Measurements from ENCODE around the gene RAB10.

Gene RAB10

GRCh38 chr2:26122630-26123029 lies 88.7 kb downstream of the RAB10 start:
- TF ChIP-seq, protein P1, sequence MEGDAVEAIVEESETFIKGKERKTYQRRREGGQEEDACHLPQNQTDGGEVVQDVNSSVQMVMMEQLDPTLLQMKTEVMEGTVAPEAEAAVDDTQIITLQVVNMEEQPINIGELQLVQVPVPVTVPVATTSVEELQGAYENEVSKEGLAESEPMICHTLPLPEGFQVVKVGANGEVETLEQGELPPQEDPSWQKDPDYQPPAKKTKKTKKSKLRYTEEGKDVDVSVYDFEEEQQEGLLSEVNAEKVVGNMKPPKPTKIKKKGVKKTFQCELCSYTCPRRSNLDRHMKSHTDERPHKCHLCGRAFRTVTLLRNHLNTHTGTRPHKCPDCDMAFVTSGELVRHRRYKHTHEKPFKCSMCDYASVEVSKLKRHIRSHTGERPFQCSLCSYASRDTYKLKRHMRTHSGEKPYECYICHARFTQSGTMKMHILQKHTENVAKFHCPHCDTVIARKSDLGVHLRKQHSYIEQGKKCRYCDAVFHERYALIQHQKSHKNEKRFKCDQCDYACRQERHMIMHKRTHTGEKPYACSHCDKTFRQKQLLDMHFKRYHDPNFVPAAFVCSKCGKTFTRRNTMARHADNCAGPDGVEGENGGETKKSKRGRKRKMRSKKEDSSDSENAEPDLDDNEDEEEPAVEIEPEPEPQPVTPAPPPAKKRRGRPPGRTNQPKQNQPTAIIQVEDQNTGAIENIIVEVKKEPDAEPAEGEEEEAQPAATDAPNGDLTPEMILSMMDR (IDR thresholded peaks at IDR 0.05; ENCODE audit: borderline replicate concordance, insufficient read depth, low read depth, low read length) = no peak
- H3K4me3 ChIP-seq (ENCODE audit: low read depth, low read length) = no peak overlapping the region

DNA sequence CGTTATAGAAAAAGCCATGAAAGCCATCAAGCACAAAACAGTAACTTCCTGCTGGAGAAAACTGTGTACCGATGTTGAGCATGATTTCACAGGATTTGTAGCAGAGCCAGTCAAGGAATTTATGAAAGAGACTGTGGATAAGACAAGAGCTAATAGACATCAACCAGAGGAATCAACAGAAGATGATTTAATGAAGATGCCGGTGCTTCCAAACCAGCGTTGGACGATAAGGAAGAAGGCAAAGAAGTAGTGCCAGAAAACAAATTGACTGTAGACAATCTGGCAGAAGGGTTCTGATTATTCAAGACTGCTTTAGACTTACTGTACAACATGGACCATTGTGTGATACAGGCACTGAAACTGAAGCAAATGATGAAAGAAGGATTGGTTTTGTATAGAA lies 89.5 kb downstream of the RAB10 start:
- TF ChIP-seq, protein P1 (IDR thresholded peaks at IDR 0.05; ENCODE audit: borderline replicate concordance, insufficient read depth, low read depth, low read length) = no peak
- no peak overlapping the region for H3K4me3 ChIP-seq (ENCODE audit: low read depth, low read length)

DNA sequence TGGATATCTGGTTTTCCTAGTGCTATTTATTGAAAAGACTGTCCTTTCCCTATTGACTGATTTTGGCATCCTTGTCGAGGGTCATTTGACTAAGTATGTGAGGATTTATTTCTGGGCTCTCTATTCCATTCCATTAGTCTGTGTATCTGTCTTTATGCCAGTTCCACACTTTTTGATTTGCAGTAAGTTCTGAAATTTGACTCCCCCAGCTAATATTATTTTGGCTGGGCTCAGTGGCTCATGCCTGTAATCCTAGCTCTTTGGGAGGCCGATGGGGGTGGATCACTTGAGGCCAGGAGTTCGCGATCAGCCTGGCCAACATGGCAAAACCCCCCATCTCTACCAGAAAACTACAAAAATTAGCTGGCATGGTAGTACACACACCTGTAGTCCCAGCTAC lies 92.2 kb downstream of the RAB10 start:
- H3K4me3 ChIP-seq (ENCODE audit: low read depth, low read length) = no peak overlapping the region
- TF ChIP-seq, protein P1 (IDR thresholded peaks at IDR 0.05; ENCODE audit: borderline replicate concordance, insufficient read depth, low read depth, low read length) = no peak

DNA sequence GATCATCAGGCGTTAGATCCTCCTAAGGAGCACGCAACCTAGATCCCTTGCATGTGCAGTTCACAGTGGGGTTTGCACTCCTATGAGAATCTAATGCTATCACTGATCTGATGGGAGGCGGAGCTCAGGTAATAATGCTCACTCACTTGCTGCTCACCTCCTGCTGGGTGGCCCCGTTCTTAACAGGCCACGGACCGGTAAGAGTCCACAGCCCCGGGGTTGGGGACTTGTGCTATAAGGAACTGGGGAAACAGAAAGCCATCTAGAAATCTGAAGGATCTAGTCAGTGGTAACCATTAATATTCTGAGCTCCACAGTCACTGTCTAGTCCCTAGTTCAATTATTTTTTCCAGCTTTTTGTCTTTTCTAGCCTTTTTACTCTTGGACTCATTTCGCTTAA lies 94.3 kb downstream of the RAB10 start:
- H3K4me3 ChIP-seq (ENCODE audit: low read depth, low read length) = no peak overlapping the region
- TF ChIP-seq, protein P1 (IDR thresholded peaks at IDR 0.05; ENCODE audit: borderline replicate concordance, insufficient read depth, low read depth, low read length) = no peak

DNA sequence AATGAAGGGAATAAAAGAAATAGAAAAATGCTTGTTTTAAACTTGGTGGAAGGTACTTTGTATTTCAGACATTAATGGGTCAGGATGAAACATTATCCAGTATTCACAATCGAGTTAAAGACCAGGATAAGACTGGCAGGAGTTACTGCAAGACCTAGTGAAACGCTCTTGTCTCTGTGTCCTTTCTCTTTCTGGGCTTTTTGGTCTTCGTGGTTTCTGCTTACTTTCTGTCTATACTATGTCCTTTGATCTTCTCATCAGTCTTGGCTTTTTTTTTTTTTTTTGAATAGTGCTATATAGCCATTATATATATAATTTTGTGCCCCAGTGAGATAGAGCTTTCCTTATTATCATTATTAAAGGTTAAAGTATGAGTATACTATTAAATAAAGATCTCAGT lies 96.9 kb downstream of the RAB10 start:
- H3K4me3 ChIP-seq (ENCODE audit: low read depth, low read length) = no peak overlapping the region
- TF ChIP-seq, protein P1 (IDR thresholded peaks at IDR 0.05; ENCODE audit: borderline replicate concordance, insufficient read depth, low read depth, low read length) = no peak

DNA sequence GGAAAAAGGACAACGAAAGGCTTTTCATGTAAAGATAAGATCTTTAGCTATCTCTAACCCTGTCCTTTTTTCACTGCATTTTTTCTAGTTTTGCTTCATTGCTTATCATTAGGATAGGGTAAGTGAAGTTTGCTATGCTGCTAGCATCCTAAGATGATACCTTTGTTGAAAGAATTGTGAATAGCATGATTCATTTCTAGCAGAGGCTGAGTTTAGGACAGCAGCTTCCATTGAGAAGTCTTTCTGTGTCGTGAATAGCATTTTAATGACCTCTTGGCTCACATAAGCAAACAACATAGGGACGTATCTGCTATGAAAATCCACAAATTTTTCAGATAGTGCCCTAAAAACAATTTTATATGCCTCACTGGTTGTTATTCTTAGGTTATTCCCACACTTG lies 102.6 kb downstream of the RAB10 start:
- TF ChIP-seq, protein P1 (IDR thresholded peaks at IDR 0.05; ENCODE audit: borderline replicate concordance, insufficient read depth, low read depth, low read length) = no peak
- H3K4me3 ChIP-seq (ENCODE audit: low read depth, low read length) = no peak overlapping the region

- H3K4me3 ChIP-seq (ENCODE audit: low read depth, low read length) = no peak overlapping the region
- TF ChIP-seq, protein P1 (IDR thresholded peaks at IDR 0.05; ENCODE audit: borderline replicate concordance, insufficient read depth, low read depth, low read length) = no peak
Observed at GRCh38 chr2:26139269-26140183, 105.6 kb downstream of the RAB10 start.
